NCI-H1105 (cell line): Measurements from ENCODE around the gene CAPN14.

ENCODE experiments used
- DNase-seq: peaks from one replicate; lab custom pipeline; 2025; lab: John Stamatoyannopoulos, UW

Gene CAPN14

DNA sequence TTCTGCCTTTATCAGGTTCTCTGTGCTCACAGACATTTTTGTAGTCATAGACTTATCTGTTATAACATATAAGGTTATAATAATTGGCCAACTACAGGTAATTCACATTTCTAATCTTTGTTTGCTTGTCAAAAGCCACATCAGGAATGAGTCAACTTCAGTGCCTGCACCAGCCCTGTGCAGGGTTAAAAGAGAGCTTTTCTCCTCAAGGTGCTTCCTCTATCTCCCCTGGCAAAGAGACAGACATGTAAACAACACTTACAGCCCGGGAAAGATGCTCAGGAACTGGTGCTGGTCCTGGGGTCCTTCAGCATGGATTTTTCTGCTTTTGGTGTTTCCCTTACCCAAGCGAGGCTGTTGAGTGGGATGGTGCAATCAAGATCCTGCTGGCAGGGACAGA is 9.0 kb upstream of the CAPN14 start:
- no peak for DNase-seq

DNA sequence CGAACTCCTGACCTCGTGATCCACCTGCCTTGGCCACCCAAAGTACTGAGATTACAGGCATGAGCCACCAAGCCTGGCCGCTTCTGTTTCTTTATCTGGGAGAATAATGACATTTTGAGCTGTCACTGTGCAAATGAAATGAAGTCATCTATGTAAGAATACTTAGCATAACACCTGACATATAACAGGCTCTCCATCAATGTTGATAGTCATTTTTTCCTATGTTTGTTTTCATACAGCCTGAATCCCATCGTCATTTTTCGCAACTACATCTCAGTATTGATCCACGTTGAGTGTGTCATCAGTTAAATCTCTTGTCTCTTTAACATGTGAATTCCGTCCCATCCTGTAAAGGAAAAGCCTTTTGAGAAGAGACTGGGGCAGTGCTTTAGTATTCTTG is 6.4 kb upstream of the CAPN14 start:
- no peak for DNase-seq

DNA sequence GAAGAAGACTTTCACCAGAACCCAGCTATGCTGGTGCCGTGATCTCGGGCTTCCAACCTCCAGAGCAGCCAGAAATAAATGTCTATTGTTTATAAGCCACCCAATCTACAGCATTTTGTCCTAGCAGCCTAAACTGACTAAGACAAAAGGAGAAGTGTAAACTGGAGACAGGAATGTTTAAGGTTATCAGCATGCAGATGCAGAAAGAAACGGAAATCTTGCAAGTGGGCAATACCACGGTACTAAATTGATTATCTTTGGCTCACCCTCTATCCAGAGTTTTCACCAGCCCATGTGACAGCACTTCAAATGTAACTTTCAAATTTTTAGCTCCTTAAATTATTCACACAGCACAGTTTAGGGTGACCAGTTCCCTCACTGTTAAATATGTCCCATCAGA is 5.7 kb upstream of the CAPN14 start:
- DNase-seq, result no peak

DNA sequence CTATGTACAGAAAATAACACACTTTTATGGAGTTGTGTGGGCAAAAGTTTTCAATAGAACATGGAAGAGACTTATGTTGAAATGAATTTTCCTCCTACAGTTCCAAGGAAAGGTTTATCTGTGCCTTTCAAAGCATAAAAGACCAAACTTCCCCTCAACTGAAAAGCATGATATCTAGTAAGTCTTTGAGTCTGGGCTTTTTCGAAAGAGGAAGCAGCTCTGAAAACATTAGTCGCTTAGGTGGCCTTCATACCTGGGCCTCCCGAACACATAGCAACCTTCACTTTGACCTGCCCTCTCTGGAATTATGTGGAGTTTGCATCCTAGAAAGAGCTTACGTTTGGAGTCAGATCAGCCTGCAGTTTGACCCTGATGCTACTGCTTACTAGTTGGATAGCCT is 4.8 kb upstream of the CAPN14 start:
- no peak for DNase-seq

DNA sequence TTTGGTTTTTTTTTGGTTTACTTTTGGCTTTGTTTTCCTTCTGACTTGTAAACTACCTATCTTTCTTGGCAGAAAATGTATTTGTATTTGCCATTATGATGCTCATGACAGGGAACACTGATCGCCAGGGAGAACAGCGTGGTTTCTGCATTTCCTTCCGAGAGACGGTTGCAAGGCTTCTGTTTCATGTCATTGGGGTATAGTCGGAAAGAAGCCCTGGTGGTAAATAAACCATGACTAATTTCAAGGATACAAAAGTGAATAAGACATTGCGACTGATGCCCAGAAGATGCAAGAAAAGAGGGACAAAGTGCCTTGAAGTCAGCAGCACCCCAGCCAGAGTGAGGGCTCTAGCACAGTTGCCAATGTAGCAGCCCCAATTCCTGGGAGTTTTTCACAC is 4.2 kb upstream of the CAPN14 start:
- no peak for DNase-seq

GRCh38 chr2:31219131-31219969 is 2.0 kb upstream of the CAPN14 start:
- DNase-seq, result no peak

- no peak for DNase-seq
Measured at GRCh38 chr2:31216734-31217133, 581 bp downstream of the CAPN14 start.

- no peak for DNase-seq
Measured at GRCh38 chr2:31214444-31214915, 2.8 kb downstream of the CAPN14 start.

DNA sequence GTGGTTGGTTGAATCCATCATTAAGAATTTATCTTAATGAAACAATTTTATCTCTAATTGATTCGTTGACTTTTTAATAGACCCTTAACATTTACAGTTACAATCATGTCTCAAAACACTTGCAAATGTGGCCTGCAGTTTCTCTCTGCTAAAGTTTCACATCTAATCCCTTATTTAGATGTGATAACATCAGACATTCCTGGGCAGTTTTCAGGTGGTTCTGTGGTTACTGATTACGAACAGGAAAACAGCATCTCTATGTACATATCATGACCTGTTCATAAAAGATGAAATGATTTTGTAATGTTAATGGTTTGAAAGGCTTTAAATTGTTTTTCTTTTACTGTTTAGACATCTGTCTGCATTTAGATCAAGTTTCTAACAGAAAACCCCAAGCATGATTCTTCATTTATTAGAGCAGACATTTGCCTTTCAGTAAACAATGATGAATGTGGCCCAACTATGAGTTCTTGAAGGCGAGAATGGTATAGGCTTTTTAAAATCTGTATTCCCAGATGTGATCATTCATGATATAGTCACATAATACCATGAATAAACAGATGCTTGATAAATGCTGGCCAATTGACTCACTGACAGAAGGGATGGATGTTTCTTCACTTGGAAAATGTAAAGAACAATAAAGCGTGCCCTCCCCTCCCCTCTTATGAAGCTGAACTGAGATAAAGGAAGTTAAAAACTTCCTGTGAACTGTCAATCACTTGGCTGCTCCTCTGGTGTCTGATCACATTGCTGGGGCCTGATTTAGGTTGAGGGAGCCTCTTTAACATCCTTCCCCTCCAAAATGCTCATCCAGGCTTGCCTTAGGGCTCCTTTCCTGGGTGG is 3.5 kb downstream of the CAPN14 start:
- DNase-seq, result no peak

DNA sequence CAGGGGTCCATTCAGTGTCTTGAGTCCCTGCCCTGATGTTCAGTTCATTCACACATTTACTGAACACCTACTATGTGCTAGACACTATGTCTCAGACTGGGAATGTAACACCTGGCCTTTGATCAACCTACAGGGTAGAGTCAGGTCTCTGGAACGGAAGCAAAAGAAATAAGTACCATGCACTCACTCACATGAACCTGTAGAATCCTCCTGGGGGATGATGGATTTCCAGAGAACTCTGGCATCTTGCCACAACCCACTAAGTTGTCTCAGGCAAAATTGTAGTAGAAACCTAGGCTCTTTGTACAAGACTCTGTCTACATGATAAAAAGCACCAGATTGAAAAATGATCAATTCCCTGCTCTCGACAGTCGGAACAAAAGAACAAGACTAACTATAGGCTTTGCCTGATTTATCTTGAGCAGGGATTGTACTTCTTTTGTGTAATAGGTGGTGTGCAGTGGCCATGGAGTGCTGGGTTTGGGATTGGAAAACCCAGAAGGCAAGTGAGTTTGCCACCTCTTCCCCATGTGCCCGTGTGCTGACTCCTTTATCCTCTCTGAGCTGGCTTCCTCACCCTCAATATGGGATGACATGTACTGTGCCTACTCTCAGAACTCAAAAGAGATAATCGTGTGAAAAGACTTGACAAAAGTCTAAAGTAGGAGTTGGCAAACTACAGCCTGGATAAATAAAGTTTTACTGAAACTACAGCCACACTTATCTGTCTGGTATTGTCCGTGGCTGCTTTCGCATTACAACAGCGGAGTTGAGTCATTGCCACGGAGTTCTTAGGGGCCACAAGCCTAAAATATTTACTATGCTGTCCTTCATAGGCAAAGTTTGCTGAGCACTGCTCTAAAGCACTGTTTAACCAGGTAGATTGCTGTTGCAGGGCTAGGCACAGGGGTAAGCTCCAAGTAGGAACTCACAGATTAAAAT is 4.4 kb downstream of the CAPN14 start:
- DNase-seq, result no peak

- no peak for DNase-seq
Measured at GRCh38 chr2:31208240-31208639, 9.1 kb downstream of the CAPN14 start.

- DNase-seq, result no peak
Measured at GRCh38 chr2:31207790-31208189, 9.5 kb downstream of the CAPN14 start.

- no peak for DNase-seq
Measured at GRCh38 chr2:31205613-31206012, 11.7 kb downstream of the CAPN14 start.

DNA sequence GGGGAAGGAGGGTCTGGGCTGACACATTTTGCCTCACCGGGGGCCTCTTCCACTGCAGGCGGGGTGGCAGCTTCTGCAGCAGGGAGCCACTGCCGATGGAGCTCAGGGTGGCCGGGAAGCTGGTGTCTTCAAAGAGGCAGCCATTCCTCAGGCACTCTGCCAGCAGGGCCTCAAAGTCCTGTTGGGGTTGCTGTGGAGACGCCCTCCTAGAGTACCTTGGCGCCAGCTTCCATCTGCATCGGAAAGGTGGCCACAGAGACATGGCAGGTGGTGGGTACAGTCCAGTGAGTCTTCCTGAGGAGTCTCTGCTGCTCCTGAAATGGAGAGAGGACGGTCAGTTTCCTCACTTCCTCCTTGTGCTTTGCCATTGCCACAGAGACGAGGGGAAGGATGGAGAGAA is 12.1 kb downstream of the CAPN14 start:
- DNase-seq, result no peak

GRCh38 chr2:31204783-31205182 is 12.5 kb downstream of the CAPN14 start:
- DNase-seq, result no peak

- no peak for DNase-seq
Measured at GRCh38 chr2:31203916-31204315, 13.4 kb downstream of the CAPN14 start.

- no peak for DNase-seq
Measured at GRCh38 chr2:31202833-31203232, 14.5 kb downstream of the CAPN14 start.

GRCh38 chr2:31202041-31202440 is 15.3 kb downstream of the CAPN14 start:
- no peak for DNase-seq

DNA sequence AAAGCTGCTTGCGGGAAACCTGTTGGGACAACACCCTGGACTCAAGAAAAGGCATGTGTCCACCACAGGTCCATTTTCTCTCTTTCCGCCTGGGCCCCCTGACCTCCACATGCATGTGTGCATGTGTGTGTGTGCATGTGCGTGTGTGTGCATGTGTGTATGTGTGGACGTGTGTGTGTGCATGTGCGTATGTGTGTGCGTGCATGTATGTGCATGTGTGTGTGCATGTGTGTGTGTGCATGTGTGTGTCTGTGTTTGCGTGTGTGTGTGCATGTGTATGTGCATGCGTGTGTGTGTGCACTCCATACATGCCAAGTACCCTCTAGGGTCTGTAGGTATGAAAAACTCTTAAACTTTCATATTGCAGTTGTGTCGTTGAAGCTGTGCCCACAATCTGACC is 16.3 kb downstream of the CAPN14 start:
- DNase-seq, result no peak

DNA sequence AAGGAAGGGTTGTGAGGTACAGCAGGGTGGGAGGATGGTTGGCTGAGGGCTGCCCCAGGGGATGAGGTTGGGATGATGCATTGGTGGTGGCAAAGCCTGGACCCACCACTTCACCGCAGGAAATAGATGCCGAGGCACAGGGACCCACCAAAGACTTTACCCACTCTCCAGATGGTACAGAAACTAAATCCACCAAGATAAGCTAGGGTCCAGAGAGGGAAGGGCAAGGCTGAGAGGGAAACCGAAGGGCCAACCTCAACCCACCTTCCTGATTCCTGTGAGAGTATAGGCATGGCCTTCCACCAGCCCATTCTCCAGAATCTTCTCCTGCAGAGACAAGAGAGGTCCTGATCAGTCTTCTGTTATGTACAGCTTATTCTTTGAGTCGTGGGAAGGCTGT is 18.1 kb downstream of the CAPN14 start:
- no peak for DNase-seq

DNA sequence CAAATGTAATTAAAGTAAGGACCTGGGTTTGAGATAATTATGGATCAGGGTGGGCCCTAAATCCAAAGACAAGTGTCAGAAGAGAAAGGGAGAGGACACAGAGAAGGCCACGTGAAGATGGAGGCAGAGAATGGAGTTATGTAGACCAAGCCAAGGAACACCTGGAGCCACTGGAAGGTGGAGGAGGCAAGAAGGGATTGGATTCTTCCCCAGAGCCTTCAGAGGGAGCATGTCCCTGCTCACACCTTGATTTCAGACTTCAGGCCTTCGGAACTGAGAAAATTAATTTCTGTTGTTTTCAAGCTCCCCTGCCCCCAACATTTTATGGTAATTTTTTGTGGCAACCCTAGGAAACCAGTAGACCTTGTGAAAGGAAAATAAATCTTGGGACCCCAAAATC is 19.6 kb downstream of the CAPN14 start:
- no peak for DNase-seq

DNA sequence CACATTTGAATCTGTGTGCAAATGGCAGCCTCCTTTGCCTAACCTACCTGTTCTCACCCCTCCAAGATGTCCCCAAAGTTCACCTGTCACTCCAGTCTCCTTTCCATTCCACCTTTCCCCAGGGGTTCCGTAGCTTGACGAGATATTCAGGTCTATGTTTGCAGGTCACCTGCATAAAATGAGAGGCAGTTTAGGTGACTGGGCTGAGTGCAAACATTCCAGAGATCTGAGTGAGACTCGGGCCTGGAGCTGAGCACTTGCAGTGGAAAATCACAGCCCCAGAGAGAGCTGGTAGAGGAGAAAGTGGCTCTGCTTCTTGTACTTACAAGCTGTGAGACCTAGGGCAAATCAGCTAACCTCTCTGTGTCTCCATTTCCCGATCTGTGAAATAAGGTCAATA is 20.1 kb downstream of the CAPN14 start:
- no peak for DNase-seq
